Amygdala (tissue), 56 donors: Measurements from ENCODE around the gene LHX5.

Source experiments
- DNase-seq, 56 donors: peaks; one replicate each; lab custom pipeline; 2025; lab: John Stamatoyannopoulos, UW

Gene LHX5

GRCh38 chr12:113466454-113467141 is 5.1 kb downstream of the LHX5 start:
- no peak for DNase-seq

- no peak for DNase-seq
These were observed 5.7 kb downstream of the LHX5 start for GRCh38 chr12:113465808-113466453.

GRCh38 chr12:113464852-113465719 is 6.6 kb downstream of the LHX5 start:
- DNase-seq, result no peak

- no peak for DNase-seq
These were observed 7.3 kb downstream of the LHX5 start for GRCh38 chr12:113464452-113464775.

GRCh38 chr12:113463746-113464451 is 7.8 kb downstream of the LHX5 start:
- no peak for DNase-seq

- DNase-seq, result no peak
These were observed 8.5 kb downstream of the LHX5 start for GRCh38 chr12:113462998-113463745.

GRCh38 chr12:113462117-113462774 is 9.4 kb downstream of the LHX5 start:
- DNase-seq, result peak in 46 of 56 donors; percentile 1 to 85 (median 33)

GRCh38 chr12:113461666-113462065 is 10.0 kb downstream of the LHX5 start:
- no peak for DNase-seq

- DNase-seq, result no peak
These were observed 11.7 kb downstream of the LHX5 start for GRCh38 chr12:113459981-113460380.

GRCh38 chr12:113457710-113458109 is 14.0 kb downstream of the LHX5 start:
- no peak for DNase-seq

- no peak for DNase-seq
These were observed 14.5 kb downstream of the LHX5 start for GRCh38 chr12:113457185-113457584.

GRCh38 chr12:113456761-113457160 is 14.9 kb downstream of the LHX5 start:
- no peak for DNase-seq

GRCh38 chr12:113456199-113456598 is 15.5 kb downstream of the LHX5 start:
- DNase-seq, result no peak

- DNase-seq, result no peak
These were observed 18.3 kb downstream of the LHX5 start for GRCh38 chr12:113453330-113453729.

- DNase-seq, result no peak
These were observed 19.2 kb downstream of the LHX5 start for GRCh38 chr12:113452458-113452857.

GRCh38 chr12:113449839-113450238 is 21.8 kb downstream of the LHX5 start:
- DNase-seq, result no peak

GRCh38 chr12:113449299-113449698 is 22.4 kb downstream of the LHX5 start:
- no peak for DNase-seq

- no peak for DNase-seq
These were observed 22.8 kb downstream of the LHX5 start for GRCh38 chr12:113448873-113449272.

- no peak for DNase-seq
These were observed 26.0 kb downstream of the LHX5 start for GRCh38 chr12:113445544-113446171.
